Thyroid gland (tissue), 4 donors: ENCODE data around the gene DIP2A.

Experiments
- CTCF ChIP-seq, 6 experiments: fragments of 200-600 bp in 3 of 6; fragments of 450-650 bp in 3 of 6; sonication (generic) in 3 of 6; IDR thresholded peaks; one replicate each; pipeline ENCODE4 v1.5.1; 2016 to 2019; ENCODE audit warnings: antibody characterized with exemption in 6 of 6, mild to moderate bottlenecking in 2 of 6, inconsistent platforms in 1 of 6, moderate library complexity in 1 of 6
- POLR2A ChIP-seq, 2 donors: fragments of 450-650 bp; IDR thresholded peaks; one replicate each; pipeline ENCODE4 v1.6.1; 2017; ENCODE audit warnings: antibody characterized with exemption in 2 of 2, mild to moderate bottlenecking in 2 of 2, moderate library complexity in 1 of 2

DNA sequence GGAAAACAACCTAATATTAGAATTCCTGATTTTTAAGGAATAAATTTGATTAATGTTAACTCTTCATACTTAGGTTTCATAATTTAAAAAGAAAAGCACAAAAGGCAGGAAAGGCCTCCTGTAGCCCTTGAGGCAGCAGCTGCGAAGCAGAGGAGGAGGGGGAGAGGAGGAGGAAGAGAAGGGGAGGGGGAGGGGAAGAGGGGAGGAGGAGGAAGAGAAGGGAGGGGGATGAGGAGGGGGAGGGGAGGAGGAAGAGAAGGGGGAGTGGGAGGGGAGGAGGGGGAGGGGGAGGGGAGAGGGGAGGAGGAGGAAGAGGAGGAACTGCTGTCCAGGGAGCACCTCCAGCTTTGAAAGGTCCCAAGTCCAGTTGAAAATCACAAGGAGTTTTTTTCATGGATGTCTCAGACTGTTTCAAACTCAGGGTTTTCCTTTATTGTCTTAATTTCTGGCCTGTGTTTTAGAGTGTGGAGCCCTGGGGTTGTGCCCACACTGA, 35.1 kb upstream of the DIP2A start:
- TF ChIP-seq CTCF (IDR thresholded peaks at IDR 0.05), result no peak
- no peak for TF ChIP-seq POLR2A (IDR thresholded peaks at IDR 0.05)
